ENCODE results near the gene SIL1.
"Not testable (repeated sequence)": the region's sequence is repeated elsewhere in the genome, so short reads cannot be mapped to it uniquely, and the experiment has no call there.

SIL1 gene

GRCh38 chr5:139179778-139180513 lies 18.2 kb downstream of the SIL1 start:
- not testable (repeated sequence) for H3K9me3 ChIP-seq (ENCODE audit: low read length)

GRCh38 chr5:139178935-139179334 lies 19.2 kb downstream of the SIL1 start:
- H3K27me3 ChIP-seq (ENCODE audit: insufficient read depth, low read length): no peaks in the 10 kb centered on the region
- H3K4me1 ChIP-seq (ENCODE audit: insufficient read depth, low read length): peaks cover 32% of the 10 kb centered on the region
- H2AFZ ChIP-seq (ENCODE audit: low read depth, low read length): no peak overlapping the region
- no peak overlapping the region for H3K4me3 ChIP-seq (ENCODE audit: low read length)
- H3K36me3 ChIP-seq (ENCODE audit: insufficient read depth, low read length): no peaks in the 10 kb centered on the region
- H3K9me3 ChIP-seq (ENCODE audit: low read length): no peaks in the 10 kb centered on the region

More at GRCh38 chr5:139179778-139180513, 18.2 kb downstream of the SIL1 start:
- H2AFZ ChIP-seq (ENCODE audit: low read depth, low read length); H3K36me3 ChIP-seq (ENCODE audit: insufficient read depth, low read length); H3K4me3 ChIP-seq (ENCODE audit: low read length); H3K27me3 ChIP-seq (ENCODE audit: insufficient read depth, low read length): not testable (repeated sequence)
- H3K4me1 ChIP-seq (ENCODE audit: insufficient read depth, low read length): peaks cover 32% of the 10 kb centered on the region

- no peaks in the 10 kb centered on the region for H3K27me3 ChIP-seq (ENCODE audit: insufficient read depth, low read length)
- H3K4me1 ChIP-seq (ENCODE audit: insufficient read depth, low read length): peaks cover 32% of the 10 kb centered on the region
- no peaks in the 10 kb centered on the region for H3K9me3 ChIP-seq (ENCODE audit: low read length)
- H3K4me3 ChIP-seq (ENCODE audit: low read length): no peak overlapping the region
- no peaks in the 10 kb centered on the region for H3K36me3 ChIP-seq (ENCODE audit: insufficient read depth, low read length)
- H2AFZ ChIP-seq (ENCODE audit: low read depth, low read length): no peak overlapping the region
Observed at GRCh38 chr5:139178589-139178917, 19.6 kb downstream of the SIL1 start.

- H2AFZ ChIP-seq (ENCODE audit: low read depth, low read length): no peak overlapping the region
- no peaks in the 10 kb centered on the region for H3K9me3 ChIP-seq (ENCODE audit: low read length)
- no peaks in the 10 kb centered on the region for H3K27me3 ChIP-seq (ENCODE audit: insufficient read depth, low read length)
- H3K4me1 ChIP-seq (ENCODE audit: insufficient read depth, low read length): peaks cover 32% of the 10 kb centered on the region
- no peaks in the 10 kb centered on the region for H3K36me3 ChIP-seq (ENCODE audit: insufficient read depth, low read length)
- H3K4me3 ChIP-seq (ENCODE audit: low read length): no peak overlapping the region
Observed at GRCh38 chr5:139177809-139178588, 20.2 kb downstream of the SIL1 start.

GRCh38 chr5:139177281-139177680 lies 20.9 kb downstream of the SIL1 start:
- H3K9me3 ChIP-seq (ENCODE audit: low read length); H3K36me3 ChIP-seq (ENCODE audit: insufficient read depth, low read length); H3K4me3 ChIP-seq (ENCODE audit: low read length); H3K27me3 ChIP-seq (ENCODE audit: insufficient read depth, low read length); H2AFZ ChIP-seq (ENCODE audit: low read depth, low read length): not testable (repeated sequence)
- H3K4me1 ChIP-seq (ENCODE audit: insufficient read depth, low read length): peaks cover 32% of the 10 kb centered on the region

- H2AFZ ChIP-seq (ENCODE audit: low read depth, low read length); H3K9me3 ChIP-seq (ENCODE audit: low read length); H3K4me3 ChIP-seq (ENCODE audit: low read length); H3K27me3 ChIP-seq (ENCODE audit: insufficient read depth, low read length); H3K36me3 ChIP-seq (ENCODE audit: insufficient read depth, low read length): not testable (repeated sequence)
- H3K4me1 ChIP-seq (ENCODE audit: insufficient read depth, low read length): peaks cover 17% of the 10 kb centered on the region
Observed at GRCh38 chr5:139174382-139174781, 23.8 kb downstream of the SIL1 start.

GRCh38 chr5:139171779-139172404 lies 26.3 kb downstream of the SIL1 start:
- no peak overlapping the region for H3K4me3 ChIP-seq (ENCODE audit: low read length)
- H3K36me3 ChIP-seq (ENCODE audit: insufficient read depth, low read length): no peaks in the 10 kb centered on the region
- H3K9me3 ChIP-seq (ENCODE audit: low read length): peaks cover 3% of the 10 kb centered on the region
- no peaks in the 10 kb centered on the region for H3K27me3 ChIP-seq (ENCODE audit: insufficient read depth, low read length)
- H2AFZ ChIP-seq (ENCODE audit: low read depth, low read length): no peak overlapping the region
- peaks cover 3% of the 10 kb centered on the region for H3K4me1 ChIP-seq (ENCODE audit: insufficient read depth, low read length)

- no peak overlapping the region for H3K4me3 ChIP-seq (ENCODE audit: low read length)
- H3K4me1 ChIP-seq (ENCODE audit: insufficient read depth, low read length): peaks cover 3% of the 10 kb centered on the region
- H2AFZ ChIP-seq (ENCODE audit: low read depth, low read length): no peak overlapping the region
- no peaks in the 10 kb centered on the region for H3K27me3 ChIP-seq (ENCODE audit: insufficient read depth, low read length)
- peaks cover 3% of the 10 kb centered on the region for H3K9me3 ChIP-seq (ENCODE audit: low read length)
- no peaks in the 10 kb centered on the region for H3K36me3 ChIP-seq (ENCODE audit: insufficient read depth, low read length)
Observed at GRCh38 chr5:139167952-139168720, 30.0 kb downstream of the SIL1 start.

- Histone ChIP-seq H3K27me3 (ENCODE audit: insufficient read depth, low read length) (no peaks in the 10 kb centered on the region), H3K36me3 (ENCODE audit: insufficient read depth, low read length) (no peaks in the 10 kb centered on the region), H3K4me3 (ENCODE audit: low read length) (no peak overlapping the region), H3K9me3 (ENCODE audit: low read length) (peaks cover 3% of the 10 kb centered on the region), H3K4me1 (ENCODE audit: insufficient read depth, low read length) (peaks cover 3% of the 10 kb centered on the region), H2AFZ (ENCODE audit: low read depth, low read length) (no peak overlapping the region)
Observed at GRCh38 chr5:139167533-139167932, 30.6 kb downstream of the SIL1 start.

GRCh38 chr5:139167063-139167462 lies 31.1 kb downstream of the SIL1 start:
- H3K4me1 ChIP-seq (ENCODE audit: insufficient read depth, low read length): peaks cover 5% of the 10 kb centered on the region
- no peaks in the 10 kb centered on the region for H3K27me3 ChIP-seq (ENCODE audit: insufficient read depth, low read length)
- no peak overlapping the region for H2AFZ ChIP-seq (ENCODE audit: low read depth, low read length)
- no peaks in the 10 kb centered on the region for H3K36me3 ChIP-seq (ENCODE audit: insufficient read depth, low read length)
- no peak overlapping the region for H3K4me3 ChIP-seq (ENCODE audit: low read length)
- peaks cover 3% of the 10 kb centered on the region for H3K9me3 ChIP-seq (ENCODE audit: low read length)

- not testable (repeated sequence) for H3K27me3 ChIP-seq (ENCODE audit: insufficient read depth, low read length); H3K4me3 ChIP-seq (ENCODE audit: low read length); H2AFZ ChIP-seq (ENCODE audit: low read depth, low read length); H3K36me3 ChIP-seq (ENCODE audit: insufficient read depth, low read length); H3K9me3 ChIP-seq (ENCODE audit: low read length)
- peaks cover 14% of the 10 kb centered on the region for H3K4me1 ChIP-seq (ENCODE audit: insufficient read depth, low read length)
Observed at GRCh38 chr5:139164897-139165296, 33.3 kb downstream of the SIL1 start.

GRCh38 chr5:139164020-139164419 lies 34.1 kb downstream of the SIL1 start:
- Histone ChIP-seq H2AFZ (ENCODE audit: low read depth, low read length) (no peak overlapping the region), H3K27me3 (ENCODE audit: insufficient read depth, low read length) (no peaks in the 10 kb centered on the region), H3K4me1 (ENCODE audit: insufficient read depth, low read length) (peaks cover 23% of the 10 kb centered on the region), H3K4me3 (ENCODE audit: low read length) (no peak overlapping the region), H3K36me3 (ENCODE audit: insufficient read depth, low read length) (no peaks in the 10 kb centered on the region), H3K9me3 (ENCODE audit: low read length) (no peaks in the 10 kb centered on the region)

- Histone ChIP-seq H3K27me3 (ENCODE audit: insufficient read depth, low read length) (no peaks in the 10 kb centered on the region), H3K4me3 (ENCODE audit: low read length) (no peak overlapping the region), H3K36me3 (ENCODE audit: insufficient read depth, low read length) (no peaks in the 10 kb centered on the region), H3K4me1 (ENCODE audit: insufficient read depth, low read length) (peaks cover 32% of the 10 kb centered on the region), H2AFZ (ENCODE audit: low read depth, low read length) (no peak overlapping the region), H3K9me3 (ENCODE audit: low read length) (no peaks in the 10 kb centered on the region)
Observed at GRCh38 chr5:139162448-139162847, 35.7 kb downstream of the SIL1 start.
